Prostate gland (tissue), 2 donors: ENCODE results near the gene LARGE1.

ENCODE experiments used
- CTCF ChIP-seq, 4 experiments: fragments of 200-600 bp in 2 of 4; fragments of 450-650 bp in 2 of 4; sonication (generic) in 2 of 4; IDR thresholded peaks; 1 replicate in 3 of 4; 2 replicates in 1 of 4; pipeline ENCODE4 v1.5.1; 2016 to 2019; ENCODE audit warnings: antibody characterized with exemption in 4 of 4, mild to moderate bottlenecking in 2 of 4, moderate library complexity in 2 of 4
- POLR2A ChIP-seq: fragments of 450-650 bp; IDR thresholded peaks from one replicate; pipeline ENCODE4 v1.6.1; 2016; ENCODE audit warnings: antibody characterized with exemption, mild to moderate bottlenecking

DNA sequence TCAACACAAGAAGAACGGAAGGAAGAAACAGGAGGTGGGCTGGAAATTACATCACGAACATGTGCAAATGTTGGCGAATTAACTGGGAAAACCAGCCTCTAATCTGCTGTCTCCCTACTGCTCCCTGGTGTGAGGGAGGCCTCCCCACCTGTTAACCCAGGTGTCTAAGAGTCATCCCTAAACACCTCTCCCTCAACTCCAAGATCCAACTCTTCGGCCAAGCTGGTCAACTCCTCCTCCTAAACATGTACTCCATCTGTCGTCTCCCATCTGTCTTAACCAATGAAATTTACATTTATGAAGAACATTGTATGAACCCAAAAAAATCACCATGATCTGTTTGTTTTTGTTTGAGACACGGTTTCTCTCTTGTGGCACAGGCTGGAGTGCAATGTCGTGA lies 154.2 kb downstream of the LARGE1 start:
- TF ChIP-seq POLR2A (no peak), CTCF (IDR thresholded peaks at IDR 0.05) (no peak)
